Endothelial cell of umbilical vein (primary cell): Measurements from ENCODE around the gene UPF3A. TPM values are rescaled to one million over a fixed set of nuclear protein-coding genes. Genes with fewer than 3 reads are reported as not detected.

Experiments
- BruUV-seq: library from RNA; stranded (reverse); fragments of 400-500 nt; replicated peaks from 2 replicates; lab custom pipeline; 2021; lab: Mats Ljungman, UMichigan
- CTCF ChIA-PET: fragments of 300-600, 350-600 bp; sonication (Branson Sonifier 250); formaldehyde crosslinking; loops from one replicate; lab custom pipeline; 2021; ENCODE audit warnings: antibody characterized with exemption, inconsistent platforms; lab: Charles Lee
- POLR2A ChIA-PET: fragments of 300-600, 350-600 bp; sonication (Branson Sonifier 250); formaldehyde crosslinking; loops from one replicate; lab custom pipeline; 2021; ENCODE audit warnings: antibody characterized with exemption, inconsistent platforms; lab: Charles Lee
- DNase-seq: peaks from one replicate; pipeline ENCODE4 v3.0.0-alpha.2; 2011; ENCODE audit warnings: low read depth, low spot score
- FAIRE-seq: peaks from 2 replicates; lab custom pipeline; 2011; peaks lifted over from hg19 to GRCh38; lab: Jason Lieb, UNC
- H2AFZ ChIP-seq: 2 replicates; pipeline ENCODE4 v1.6.0; 2012; ENCODE audit warnings: low read depth, low read length, control low read depth, inconsistent platforms
- H3K27ac ChIP-seq: 2 replicates; pipeline ENCODE4 v1.5.1; 2011; ENCODE audit warnings: low read depth, mild to moderate bottlenecking, control low read depth, low read length, moderate library complexity; ENCODE audit not compliant: insufficient read depth
- H3K27me3 ChIP-seq, 2 experiments: 2 replicates each; pipeline versions ENCODE4 v1.6.0 to v1.6.1; 2011; ENCODE audit warnings: low read length in 2 of 2, mixed read lengths in 1 of 2; ENCODE audit not compliant: control insufficient read depth in 2 of 2, insufficient read depth in 2 of 2
- H3K36me3 ChIP-seq, 2 experiments: 2 replicates in 1 of 2; 3 replicates in 1 of 2; pipeline ENCODE4 v1.5.1; 2011; ENCODE audit warnings: low read length in 2 of 2, mild to moderate bottlenecking in 1 of 2, moderate library complexity in 1 of 2; ENCODE audit not compliant: control insufficient read depth in 2 of 2, insufficient read depth in 2 of 2; ENCODE audit errors: extremely low read depth in 1 of 2
- H3K4me1 ChIP-seq: 3 replicates; pipeline ENCODE4 v1.5.1; 2011; ENCODE audit warnings: mild to moderate bottlenecking, low read length; ENCODE audit not compliant: control insufficient read depth, insufficient read depth; ENCODE audit errors: extremely low read depth
- H3K4me2 ChIP-seq: 2 replicates; pipeline ENCODE4 v1.6.1; 2011; ENCODE audit warnings: low read length, control low read depth, mixed read lengths; ENCODE audit not compliant: insufficient read depth
- H3K4me3 ChIP-seq, 3 experiments: fragments of 200-600 bp in 1 of 3; sonication (generic), shearing (Covaris generic) in 1 of 3; replicated peaks in 1 of 3; 2 replicates each; pipeline ENCODE4 v1.5.1; 2011 to 2016; ENCODE audit warnings: control low read depth in 3 of 3, low read length in 3 of 3, mild to moderate bottlenecking in 2 of 3, inconsistent platforms in 1 of 3, low read depth in 1 of 3, moderate library complexity in 1 of 3; ENCODE audit not compliant: insufficient read depth in 1 of 3
- H3K79me2 ChIP-seq: 2 replicates; pipeline ENCODE4 v1.6.0; 2012; ENCODE audit warnings: low read length, inconsistent platforms; ENCODE audit not compliant: control insufficient read depth, insufficient read depth
- H3K9ac ChIP-seq: replicated peaks from 2 replicates; pipeline ENCODE3; 2011; ENCODE audit warnings: low read length, control low read depth; ENCODE audit not compliant: insufficient read depth; ENCODE audit errors: extremely low read depth
- H3K9me1 ChIP-seq: replicated peaks from 3 replicates; pipeline ENCODE4 v1.6.0; 2011; ENCODE audit warnings: mild to moderate bottlenecking, low read length; ENCODE audit not compliant: control insufficient read depth, insufficient read depth; ENCODE audit errors: extremely low read depth
- H3K9me3 ChIP-seq: replicated peaks from 2 replicates; pipeline ENCODE4 v1.5.1; 2012; ENCODE audit warnings: low read length, inconsistent platforms; ENCODE audit not compliant: control insufficient read depth, insufficient read depth
- H4K20me1 ChIP-seq: replicated peaks from 2 replicates; pipeline ENCODE3; 2011; ENCODE audit warnings: mild to moderate bottlenecking, low read length; ENCODE audit not compliant: control insufficient read depth, insufficient read depth; ENCODE audit errors: extremely low read depth
- CTCF ChIP-seq, 2 donors: IDR thresholded peaks; 1 replicate in 1 of 2; 2 replicates in 1 of 2; pipeline ENCODE4 v1.5.1; 2011; ENCODE audit warnings: low read length in 2 of 2, mild to moderate bottlenecking in 2 of 2, moderate library complexity in 2 of 2, control low read depth in 1 of 2, inconsistent platforms in 1 of 2, low read depth in 1 of 2; ENCODE audit not compliant: insufficient read depth in 1 of 2; ENCODE audit errors: extremely low read depth in 1 of 2
- FOS ChIP-seq: IDR thresholded peaks from 2 replicates; pipeline ENCODE4 v1.6.1; 2011; ENCODE audit warnings: mild to moderate bottlenecking, low read length, moderate library complexity, borderline replicate concordance; ENCODE audit not compliant: insufficient read depth
- GATA2 ChIP-seq: IDR thresholded peaks from 2 replicates; pipeline ENCODE4 v1.7.0; 2011; ENCODE audit warnings: low read depth, mild to moderate bottlenecking, moderate library complexity, mixed read lengths, low read length; ENCODE audit not compliant: insufficient read length, insufficient read depth
- JUN ChIP-seq: IDR thresholded peaks from 2 replicates; pipeline ENCODE4 v1.6.1; 2011; ENCODE audit warnings: borderline replicate concordance, low read depth; ENCODE audit not compliant: insufficient read length, insufficient read depth
- dilution Hi-C: fragments of 300-500 bp; cut with MboI; formaldehyde crosslinking; loops from one replicate; pipeline ENCODE4 v1.15.0; 2019; ENCODE audit warnings: low sequenced_read_pairs; ENCODE audit not compliant: extremely low pct_ligation_motif_present
- intact Hi-C: fragments of 100-400 bp; cut with micrococcal nuclease; formaldehyde crosslinking; loops from one replicate; pipeline ENCODE4 v1.10.0; 2022
- polyA plus RNA-seq, 4 experiments: library from polyadenylated mRNA; depleted of rRNA in 3 of 4; stranded (reverse) in 3 of 4; unstranded in 1 of 4; fragments of >200 nt; gene quantifications; 2 replicates each; pipeline versions ENCODE4 v1.2.1 to v1.2.3, GENCODE V29; 2011 to 2012; ENCODE audit warnings: missing spikeins in 1 of 4
- total RNA-seq: library from RNA; stranded (reverse); gene quantifications from 2 replicates; pipeline ENCODE4 v1.2.3, GENCODE V29; 2021

Gene UPF3A
- total and polyA plus RNA-seq, 2 donors (not counting 3 experiments of a cell fraction or from before 2014, with no cell fraction given), result 37.2 to 75.4 TPM

DNA sequence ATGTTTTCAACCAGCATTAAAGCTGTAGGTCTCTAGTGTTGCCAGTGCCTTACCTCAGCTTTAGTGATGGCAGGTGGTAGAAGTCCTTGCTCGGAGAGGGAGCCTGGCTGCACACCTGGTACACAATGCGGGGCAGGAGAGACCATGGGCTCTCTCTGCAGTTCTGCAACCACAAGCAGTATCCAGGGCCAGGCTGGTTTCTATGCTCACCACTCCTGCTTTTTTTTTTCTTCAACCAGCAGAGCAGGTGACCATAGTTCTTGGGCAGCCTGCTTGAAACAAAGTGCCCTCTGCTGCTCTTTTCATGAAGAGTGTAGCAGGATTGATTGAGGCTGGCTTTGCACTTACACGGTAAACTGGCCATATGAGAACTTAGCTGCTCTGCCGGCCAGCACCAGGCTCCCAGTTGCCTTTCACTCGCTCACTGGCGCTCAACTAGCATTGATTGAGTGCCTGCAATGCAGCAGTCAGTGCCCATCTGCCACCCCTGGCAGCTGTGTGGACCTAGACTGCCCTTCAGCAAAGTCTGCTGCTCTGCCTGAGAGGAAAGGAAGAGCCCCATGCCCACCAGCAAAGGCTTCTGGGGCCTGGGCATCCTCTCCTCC, 28.5 kb downstream of the UPF3A start:
- Histone ChIP-seq H3K9me1 (no peaks in the 10 kb centered on the region), H3K27ac (no peak overlapping the region), H3K27me3 (no peaks in the 10 kb centered on the region), H3K9me3 (no peaks in the 10 kb centered on the region), H4K20me1 (no peaks in the 10 kb centered on the region), H3K4me2 (no peak overlapping the region), H3K79me2 (peaks cover 4% of the 10 kb centered on the region), H2AFZ (no peak overlapping the region), H3K9ac (no peak overlapping the region), H3K36me3 (peaks cover 2 to 4% of the 10 kb centered on the region in 2 experiments), H3K4me1 (peaks cover 9% of the 10 kb centered on the region), H3K4me3 (no peak overlapping the region)
- no peak for TF ChIP-seq CTCF (IDR thresholded peaks at IDR 0.05; ENCODE audit: extremely low read depth in 1 of 2, insufficient read depth in 1 of 2, low read depth in 1 of 2, low read length in 2 of 2)
- no peak for TF ChIP-seq FOS
- POLR2A ChIA-PET, result no interaction called here
- intact Hi-C loops (no loop called here), dilution Hi-C loops (no loop called here)
- FAIRE-seq (no peak), DNase-seq (no peak)
- BruUV-seq, result no TSS peak
- CTCF ChIA-PET, result no interaction called here

GRCh38 chr13:114310956-114311355, 29.6 kb downstream of the UPF3A start:
- H3K4me2 ChIP-seq, result no peak overlapping the region
- dilution Hi-C loops, result no loop called here
- TF ChIP-seq JUN (no peak), GATA2 (no peak)
- peaks cover 15% of the 10 kb centered on the region for H3K79me2 ChIP-seq
- H3K27me3 ChIP-seq, result no peaks in the 10 kb centered on the region
- no peaks in the 10 kb centered on the region for H3K9me3 ChIP-seq
- no TSS peak for BruUV-seq
- no peaks in the 10 kb centered on the region for H3K9me1 ChIP-seq
- H3K9ac ChIP-seq, result no peak overlapping the region
- H2AFZ ChIP-seq, result no peak overlapping the region
- no peaks in the 10 kb centered on the region for H4K20me1 ChIP-seq
- H3K27ac ChIP-seq, result no peak overlapping the region
- intact Hi-C loops, result no loop called here
- ChIA-PET POLR2A (no interaction called here), CTCF (interaction anchor here (1.4 kb wide), 1 partner anchor 27 kb away, joined by 3 read pairs; no protein-coding TSS in a partner anchor)
- H3K4me3 ChIP-seq, result no peak overlapping the region
- peaks cover 2 to 4% of the 10 kb centered on the region in 2 experiments for H3K36me3 ChIP-seq
- no peak for FAIRE-seq
- peaks cover 17% of the 10 kb centered on the region for H3K4me1 ChIP-seq
- no peak for DNase-seq
